Measurements from ENCODE around the gene LGALS9.
"Not testable (repeated sequence)": the region's sequence is repeated elsewhere in the genome, so short reads cannot be mapped to it uniquely, and the experiment has no call there.

- TF ChIP-seq CTCF (IDR thresholded peaks at IDR 0.05; ENCODE audit: insufficient read depth, low read depth, low read length); EZH2 (IDR thresholded peaks at IDR 0.05; ENCODE audit: insufficient read depth, low read length): not testable (repeated sequence)
Measured at GRCh38 chr17:27649111-27649571, 18.2 kb downstream of the LGALS9 start.
